GM19468 (cell line): ENCODE results near the gene FGF19.

ENCODE experiments used
- ATAC-seq: cut with Tn5 transposase; IDR thresholded peaks from one replicate; pipeline ENCODE4 v1.9.1; 2021; ENCODE audit warnings: mild to moderate bottlenecking, moderate library complexity, moderate number of reproducible peaks; ENCODE audit not compliant: unreplicated experiment; ENCODE audit errors: extremely low read depth

FGF19 gene

DNA sequence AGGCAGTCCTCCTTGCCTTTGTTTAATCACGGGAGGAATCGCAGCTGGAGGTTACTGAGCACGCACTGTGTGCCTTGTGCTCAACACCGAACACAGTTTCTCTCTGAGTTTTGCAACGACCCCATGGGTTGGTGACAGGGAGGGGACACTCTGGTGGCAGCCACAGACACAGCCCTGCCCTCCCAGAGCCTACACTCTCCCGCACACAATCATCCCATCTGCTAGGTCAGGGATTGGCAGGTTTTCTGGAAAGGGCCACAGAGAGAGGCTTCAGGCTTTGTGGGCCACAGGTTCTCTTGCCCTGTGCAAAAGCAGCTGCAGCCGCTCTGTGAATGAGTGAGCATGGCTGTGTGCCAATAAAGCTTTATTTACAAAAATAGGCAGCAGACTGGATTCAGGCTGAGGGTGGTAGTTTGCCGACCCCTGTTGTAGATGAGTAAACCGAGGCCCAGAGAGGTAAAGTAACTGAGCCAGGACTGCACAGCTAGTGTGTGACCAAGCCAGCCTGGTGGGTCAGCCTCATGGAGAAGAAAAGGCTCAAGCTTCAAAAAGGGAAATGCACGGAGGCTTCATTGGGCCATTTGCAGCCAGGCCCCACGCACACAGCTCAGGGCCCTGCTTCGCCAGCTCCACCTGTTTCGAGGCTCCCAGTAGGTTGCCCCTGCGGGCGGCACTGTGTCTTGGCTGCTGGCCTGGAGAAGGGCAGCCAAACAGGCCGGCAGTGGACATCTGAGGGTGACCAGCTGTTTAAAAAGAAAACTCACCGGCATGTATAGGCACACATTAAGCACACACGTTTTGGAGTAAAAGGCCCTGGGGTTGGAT, 45.0 kb downstream of the FGF19 start:
- no peak for ATAC-seq

- no peak for ATAC-seq
Observed at GRCh38 chr11:69657911-69658625, 45.8 kb downstream of the FGF19 start.

DNA sequence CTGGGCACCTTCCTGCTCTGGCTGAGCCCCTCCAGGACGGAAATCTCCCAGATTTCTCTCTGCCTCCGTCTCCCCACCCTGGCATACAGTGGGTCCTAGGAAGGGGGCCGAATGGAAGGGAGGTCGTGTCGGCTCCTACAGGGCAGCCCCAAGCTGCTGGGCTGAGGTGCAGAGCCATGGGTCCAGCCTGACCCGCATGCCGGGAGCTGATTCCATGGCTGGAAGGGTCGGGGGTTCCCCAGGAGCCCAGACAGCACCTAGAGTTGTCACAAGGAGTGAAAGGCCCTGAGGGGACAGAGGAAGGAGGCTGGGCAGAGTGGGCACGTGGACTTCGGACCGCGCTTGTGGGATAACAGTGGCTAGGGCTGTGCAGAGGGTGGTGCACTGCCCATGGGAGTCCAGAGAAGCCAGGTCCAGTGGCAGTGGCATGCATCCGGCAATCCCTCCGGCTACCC, 46.3 kb downstream of the FGF19 start:
- no peak for ATAC-seq

GRCh38 chr11:69656536-69657455, 47.0 kb downstream of the FGF19 start:
- ATAC-seq, result no peak

GRCh38 chr11:69655479-69656428, 48.1 kb downstream of the FGF19 start:
- ATAC-seq, result no peak

DNA sequence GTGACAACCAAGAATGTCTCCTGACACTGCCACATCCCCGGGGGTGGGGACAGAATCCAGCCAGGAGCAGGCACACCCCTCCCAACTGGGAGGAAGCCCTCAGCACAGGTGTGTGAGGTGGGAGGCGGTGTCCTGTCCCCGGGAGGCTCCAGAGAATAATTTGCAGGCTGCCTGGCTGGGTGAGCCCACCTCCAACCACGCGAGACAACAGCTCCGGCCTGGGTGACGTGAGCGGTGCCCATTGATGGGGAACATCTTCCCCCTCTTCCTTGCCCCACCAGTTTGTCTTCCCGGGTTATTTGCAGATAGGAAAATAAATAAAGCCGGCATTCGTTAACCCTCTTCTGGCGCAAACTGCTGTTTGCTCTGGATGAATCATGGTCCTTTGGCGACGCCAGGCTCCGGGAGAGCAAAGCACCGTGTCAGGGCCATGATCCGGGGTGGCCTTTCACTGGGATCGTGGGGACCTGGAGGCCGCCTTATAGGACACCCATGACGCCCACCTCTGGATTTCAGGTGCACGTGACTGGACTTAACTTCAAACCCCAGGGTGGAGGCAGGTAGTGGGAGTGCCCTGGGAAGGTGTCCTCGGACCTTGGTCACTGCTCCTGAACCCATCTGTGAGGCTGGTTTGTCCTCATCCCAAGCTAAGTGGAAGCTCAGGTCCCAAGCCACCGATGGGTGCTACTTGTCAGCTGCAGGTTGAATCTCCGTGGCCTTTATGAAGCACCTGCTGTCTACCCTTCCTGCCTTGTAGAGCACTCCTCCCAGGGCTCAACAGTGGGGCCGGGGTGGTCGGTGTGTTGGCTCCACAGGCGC, 49.0 kb downstream of the FGF19 start:
- no peak for ATAC-seq

DNA sequence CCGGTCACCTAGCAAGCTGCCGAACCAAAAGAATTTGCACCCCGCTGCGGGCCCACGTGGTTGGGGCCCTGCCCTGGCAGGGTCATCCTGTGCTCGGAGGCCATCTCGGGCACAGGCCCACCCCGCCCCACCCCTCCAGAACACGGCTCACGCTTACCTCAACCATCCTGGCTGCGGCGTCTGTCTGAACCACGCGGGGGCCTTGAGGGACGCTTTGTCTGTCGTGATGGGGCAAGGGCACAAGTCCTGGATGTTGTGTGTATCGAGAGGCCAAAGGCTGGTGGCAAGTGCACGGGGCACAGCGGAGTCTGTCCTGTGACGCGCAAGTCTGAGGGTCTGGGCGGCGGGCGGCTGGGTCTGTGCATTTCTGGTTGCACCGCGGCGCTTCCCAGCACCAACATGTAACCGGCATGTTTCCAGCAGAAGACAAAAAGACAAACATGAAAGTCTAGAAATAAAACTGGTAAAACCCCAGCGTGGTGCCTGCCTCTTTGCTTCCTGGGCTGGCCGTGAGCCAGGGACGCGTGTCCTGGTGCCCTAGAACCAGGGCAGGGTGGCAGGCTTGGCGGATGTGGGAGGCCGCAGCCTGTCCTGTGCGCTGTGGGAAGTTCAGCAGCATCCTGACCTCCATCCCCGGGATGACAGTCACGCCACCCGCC, 49.7 kb downstream of the FGF19 start:
- no peak for ATAC-seq

GRCh38 chr11:69653406-69653960, 50.3 kb downstream of the FGF19 start:
- ATAC-seq, result no peak

DNA sequence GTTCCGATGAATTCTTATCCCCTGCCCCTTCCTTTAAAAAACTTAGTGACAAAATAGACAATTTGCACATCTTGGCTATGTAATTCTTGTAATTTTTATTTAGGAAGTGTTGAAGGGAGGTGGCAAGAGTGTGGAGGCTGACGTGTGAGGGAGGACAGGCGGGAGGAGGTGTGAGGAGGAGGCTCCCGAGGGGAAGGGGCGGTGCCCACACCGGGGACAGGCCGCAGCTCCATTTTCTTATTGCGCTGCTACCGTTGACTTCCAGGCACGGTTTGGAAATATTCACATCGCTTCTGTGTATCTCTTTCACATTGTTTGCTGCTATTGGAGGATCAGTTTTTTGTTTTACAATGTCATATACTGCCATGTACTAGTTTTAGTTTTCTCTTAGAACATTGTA, 50.8 kb downstream of the FGF19 start:
- no peak for ATAC-seq

- no peak for ATAC-seq
Observed at GRCh38 chr11:69651834-69652620, 51.8 kb downstream of the FGF19 start.

DNA sequence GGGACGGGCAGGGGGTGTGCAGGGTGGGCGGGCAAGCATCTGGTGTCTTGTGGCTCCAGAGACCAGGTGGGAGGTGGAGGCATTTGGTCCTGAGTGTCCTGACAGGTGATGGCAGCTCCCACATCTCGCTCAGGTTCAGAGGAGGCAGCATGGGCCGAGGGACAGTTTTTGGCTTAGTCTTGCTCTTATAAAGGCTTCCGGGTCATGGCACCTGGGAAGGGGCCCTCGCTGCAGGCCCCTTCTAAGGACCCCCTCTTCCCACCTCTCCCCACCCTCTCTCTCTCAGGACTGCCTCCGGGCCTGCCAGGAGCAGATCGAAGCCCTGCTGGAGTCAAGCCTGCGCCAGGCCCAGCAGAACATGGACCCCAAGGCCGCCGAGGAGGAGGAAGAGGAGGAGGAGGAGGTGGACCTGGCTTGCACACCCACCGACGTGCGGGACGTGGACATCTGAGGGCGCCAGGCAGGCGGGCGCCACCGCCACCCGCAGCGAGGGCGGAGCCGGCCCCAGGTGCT, 52.9 kb downstream of the FGF19 start:
- ATAC-seq, result no peak

DNA sequence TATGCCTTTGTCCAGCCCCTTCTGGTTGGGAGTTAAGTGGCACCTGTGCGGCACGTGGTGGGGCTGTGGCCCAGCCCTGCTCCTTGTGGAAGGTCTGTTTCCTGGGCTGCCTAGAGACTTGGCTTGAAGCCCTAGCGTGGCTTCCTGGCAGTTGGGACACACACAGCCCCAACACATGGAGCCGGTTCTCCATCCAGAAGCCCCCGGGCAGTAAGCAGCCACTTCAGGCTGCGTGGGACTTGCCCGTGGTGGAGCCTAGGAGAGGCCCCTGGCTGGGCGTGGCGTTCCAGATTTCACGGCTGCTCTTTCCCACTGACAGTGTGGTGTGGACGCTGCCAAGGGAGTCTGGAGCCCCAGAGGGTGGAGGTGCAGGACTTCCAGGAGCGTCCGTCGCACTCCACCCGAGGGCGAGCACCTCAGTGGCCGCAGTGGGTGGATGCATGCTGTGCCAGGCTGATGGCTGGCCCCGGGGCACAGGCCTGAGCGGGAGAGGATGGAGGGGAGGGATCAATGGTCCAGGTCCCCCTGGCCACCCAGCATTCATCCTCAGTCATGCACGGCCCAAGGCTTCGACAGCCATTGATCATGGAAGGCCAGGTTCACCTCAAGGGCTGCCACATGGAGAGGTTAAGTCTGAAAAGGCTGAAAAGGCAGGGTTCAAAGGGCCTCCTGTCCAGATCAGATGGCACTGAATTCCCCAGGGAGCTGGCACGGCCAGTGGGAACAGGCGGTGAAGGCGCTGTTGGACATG, 53.6 kb downstream of the FGF19 start:
- no peak for ATAC-seq

DNA sequence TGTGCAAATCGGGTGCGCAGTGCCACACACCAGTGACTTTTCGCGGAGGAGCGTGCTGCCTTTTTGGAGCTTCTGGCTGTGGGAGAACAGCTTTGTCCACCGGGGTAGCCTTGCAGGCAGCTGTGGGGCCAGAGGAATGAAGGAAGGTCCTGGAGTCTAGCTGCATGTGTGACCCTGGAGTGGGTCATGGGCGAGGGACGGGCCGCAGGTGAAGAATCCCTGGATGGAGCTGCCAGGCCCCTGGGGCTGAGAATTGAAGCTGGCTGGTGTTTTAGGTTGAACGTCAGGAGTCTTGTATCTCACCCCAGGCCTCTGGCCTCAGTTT, 54.3 kb downstream of the FGF19 start:
- ATAC-seq, result no peak

GRCh38 chr11:69648679-69649575, 54.9 kb downstream of the FGF19 start:
- no peak for ATAC-seq
